BE2C (cell line): ENCODE measurements around the gene PRLR.

ENCODE experiments used
- DNase-seq: peaks from one replicate; pipeline ENCODE4 v3.0.0-alpha.2; 2020
- H3K27me3 ChIP-seq: fragments of 250-450 bp; sonication (Bioruptor Pico); 2 replicates; pipeline ENCODE4 v1.5.1; 2020; ENCODE audit warnings: mild to moderate bottlenecking
- H3K36me3 ChIP-seq: fragments of 250-450 bp; sonication (Bioruptor Pico); 2 replicates; pipeline ENCODE4 v1.5.1; 2020; ENCODE audit warnings: mild to moderate bottlenecking
- H3K4me1 ChIP-seq: fragments of 250-450 bp; sonication (Bioruptor Pico); 2 replicates; pipeline ENCODE4 v1.5.1; 2020
- H3K4me3 ChIP-seq: 2 replicates; pipeline ENCODE4 v1.5.1; 2011; ENCODE audit warnings: low read depth, low read length
- H3K9me3 ChIP-seq: fragments of 250-450 bp; sonication (Bioruptor Pico); 2 replicates; pipeline ENCODE4 v1.5.1; 2020
- CTCF ChIP-seq: IDR thresholded peaks from 2 replicates; pipeline ENCODE4 v1.5.1; 2012; ENCODE audit warnings: mild to moderate bottlenecking, low read depth, low read length

Gene PRLR

GRCh38 chr5:35050541-35051126 lies 179.7 kb downstream of the PRLR start:
- H3K4me1 ChIP-seq: no peaks in the 10 kb centered on the region
- no peaks in the 10 kb centered on the region for H3K9me3 ChIP-seq
- H3K4me3 ChIP-seq: no peak overlapping the region
- no peak for DNase-seq
- no peaks in the 10 kb centered on the region; the same call in 1 of the 2 replicates for H3K27me3 ChIP-seq
- no peaks in the 10 kb centered on the region for H3K36me3 ChIP-seq
- no peak for TF ChIP-seq CTCF

- TF ChIP-seq CTCF: no peak
- H3K4me3 ChIP-seq: no peak overlapping the region
- no peaks in the 10 kb centered on the region for H3K4me1 ChIP-seq
- H3K27me3 ChIP-seq: no peaks in the 10 kb centered on the region; the same call in 1 of the 2 replicates
- H3K36me3 ChIP-seq: no peaks in the 10 kb centered on the region
- no peaks in the 10 kb centered on the region for H3K9me3 ChIP-seq
- DNase-seq: no peak
These were observed 181.4 kb downstream of the PRLR start for GRCh38 chr5:35048910-35049309.

GRCh38 chr5:35047785-35048404 lies 182.4 kb downstream of the PRLR start, which contains the start of gene AGXT2:
Gene AGXT2 (minus strand): TSS chr5:35047949. CDS start chr5:35047892, 57 bp downstream.
- Histone ChIP-seq H3K27me3 (no peaks in the 10 kb centered on the region; the same call in 1 of the 2 replicates), H3K4me1 (no peaks in the 10 kb centered on the region), H3K36me3 (no peaks in the 10 kb centered on the region), H3K9me3 (no peaks in the 10 kb centered on the region), H3K4me3 (no peak within 1 kb of the TSS)
- no peak for TF ChIP-seq CTCF
- DNase-seq: no peak

GRCh38 chr5:35046774-35047173 lies 183.5 kb downstream of the PRLR start:
- no peak for DNase-seq
- H3K27me3 ChIP-seq: no peaks in the 10 kb centered on the region; the same call in 1 of the 2 replicates
- TF ChIP-seq CTCF: no peak
- no peak overlapping the region for H3K4me3 ChIP-seq
- no peaks in the 10 kb centered on the region for H3K4me1 ChIP-seq
- H3K9me3 ChIP-seq: no peaks in the 10 kb centered on the region
- no peaks in the 10 kb centered on the region for H3K36me3 ChIP-seq

- H3K27me3 ChIP-seq: no peaks in the 10 kb centered on the region; the same call in 1 of the 2 replicates
- H3K4me3 ChIP-seq: no peak overlapping the region
These were observed 185.0 kb downstream of the PRLR start for GRCh38 chr5:35045280-35045679.

More at GRCh38 chr5:35045280-35045679, 185.0 kb downstream of the PRLR start:
- Histone ChIP-seq H3K9me3 (no peaks in the 10 kb centered on the region), H3K36me3 (no peaks in the 10 kb centered on the region), H3K4me1 (no peaks in the 10 kb centered on the region)
- no peak for TF ChIP-seq CTCF
- DNase-seq: no peak
